Tracheal epithelial cell (primary cell): ENCODE results near the gene ATXN7. TPM values are rescaled to one million over a fixed set of nuclear protein-coding genes. Genes with fewer than 3 reads are reported as not detected.

Experiments used
- total RNA-seq: library from RNA; depleted of rRNA; stranded (reverse); fragments of >200 nt; gene quantifications from 2 replicates; pipeline ENCODE4 v1.2.1, GENCODE V29; 2014

The ATXN7 gene, protein sequence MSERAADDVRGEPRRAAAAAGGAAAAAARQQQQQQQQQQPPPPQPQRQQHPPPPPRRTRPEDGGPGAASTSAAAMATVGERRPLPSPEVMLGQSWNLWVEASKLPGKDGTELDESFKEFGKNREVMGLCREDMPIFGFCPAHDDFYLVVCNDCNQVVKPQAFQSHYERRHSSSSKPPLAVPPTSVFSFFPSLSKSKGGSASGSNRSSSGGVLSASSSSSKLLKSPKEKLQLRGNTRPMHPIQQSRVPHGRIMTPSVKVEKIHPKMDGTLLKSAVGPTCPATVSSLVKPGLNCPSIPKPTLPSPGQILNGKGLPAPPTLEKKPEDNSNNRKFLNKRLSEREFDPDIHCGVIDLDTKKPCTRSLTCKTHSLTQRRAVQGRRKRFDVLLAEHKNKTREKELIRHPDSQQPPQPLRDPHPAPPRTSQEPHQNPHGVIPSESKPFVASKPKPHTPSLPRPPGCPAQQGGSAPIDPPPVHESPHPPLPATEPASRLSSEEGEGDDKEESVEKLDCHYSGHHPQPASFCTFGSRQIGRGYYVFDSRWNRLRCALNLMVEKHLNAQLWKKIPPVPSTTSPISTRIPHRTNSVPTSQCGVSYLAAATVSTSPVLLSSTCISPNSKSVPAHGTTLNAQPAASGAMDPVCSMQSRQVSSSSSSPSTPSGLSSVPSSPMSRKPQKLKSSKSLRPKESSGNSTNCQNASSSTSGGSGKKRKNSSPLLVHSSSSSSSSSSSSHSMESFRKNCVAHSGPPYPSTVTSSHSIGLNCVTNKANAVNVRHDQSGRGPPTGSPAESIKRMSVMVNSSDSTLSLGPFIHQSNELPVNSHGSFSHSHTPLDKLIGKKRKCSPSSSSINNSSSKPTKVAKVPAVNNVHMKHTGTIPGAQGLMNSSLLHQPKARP
- 4.7 and 7.0 TPM in 2 replicates for total RNA-seq

DNA sequence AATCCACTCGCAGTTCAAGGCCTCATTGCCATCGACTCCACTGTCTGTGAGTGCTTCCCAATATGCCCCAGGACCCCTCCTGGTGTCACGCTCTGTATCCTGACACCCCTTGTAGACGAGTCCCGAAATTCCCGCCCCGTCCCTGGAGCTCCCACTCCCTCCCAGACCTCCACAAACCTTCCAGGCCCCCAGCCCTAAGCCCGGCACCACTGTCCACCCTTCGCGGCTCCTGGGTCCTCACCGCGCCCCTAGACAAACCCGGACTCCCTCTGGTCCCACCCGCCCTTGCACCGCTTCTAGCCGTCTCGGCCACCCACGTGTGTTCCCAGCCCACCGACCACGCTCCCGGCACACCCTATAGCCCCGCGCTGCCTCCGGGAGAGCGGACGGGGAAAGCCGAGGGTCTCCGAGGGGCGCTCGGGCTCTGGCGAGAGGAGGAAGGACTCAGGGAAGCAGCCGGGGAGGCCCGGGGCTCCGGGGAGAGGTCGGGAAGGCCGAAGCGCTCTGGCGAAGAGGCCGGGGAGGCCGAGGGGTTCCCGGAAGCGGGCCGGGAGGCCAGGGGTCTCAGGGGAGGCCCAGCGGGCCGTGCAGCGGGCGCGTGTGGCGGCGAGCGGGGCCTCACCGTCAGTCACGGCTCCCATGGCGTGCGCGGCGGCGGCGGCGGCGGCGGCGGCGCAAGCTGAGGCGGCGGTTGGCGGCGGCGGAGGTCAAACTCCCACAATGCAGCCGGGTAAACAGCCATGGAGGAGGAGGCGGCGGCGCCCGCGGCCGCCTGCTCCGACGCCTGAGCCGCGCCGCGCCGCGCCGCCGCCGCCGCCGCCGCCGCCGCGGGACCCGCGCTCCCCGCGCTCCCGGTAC lies at the start of gene ATXN7, which contains the start of gene THOC7:
ATXN7 (plus strand) TSS at position 718 of the 858 bp plus-strand sequence. CDS start 48,732 bp downstream, outside the sequence.
THOC7 (minus strand) TSS at position 656 of the 858 bp plus-strand sequence; CDS start at position 641, 15 bp downstream.

DNA sequence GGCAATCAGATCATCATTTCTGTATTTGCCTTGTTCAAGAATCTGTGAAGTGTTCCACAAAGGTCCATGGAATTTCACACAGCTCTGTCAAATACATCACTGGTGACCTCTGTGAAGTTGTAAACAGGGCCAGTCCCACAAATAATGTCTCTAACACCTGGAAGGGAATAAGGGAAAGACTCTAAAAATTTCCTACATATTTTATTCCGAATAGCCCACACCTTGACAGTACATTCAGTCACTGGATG lies 44.6 kb upstream of the ATXN7 start, which contains the start of gene C3orf49:
C3orf49 (plus strand) TSS at position 149 of the 248 bp plus-strand sequence. CDS start 173 bp downstream, outside the sequence.

DNA sequence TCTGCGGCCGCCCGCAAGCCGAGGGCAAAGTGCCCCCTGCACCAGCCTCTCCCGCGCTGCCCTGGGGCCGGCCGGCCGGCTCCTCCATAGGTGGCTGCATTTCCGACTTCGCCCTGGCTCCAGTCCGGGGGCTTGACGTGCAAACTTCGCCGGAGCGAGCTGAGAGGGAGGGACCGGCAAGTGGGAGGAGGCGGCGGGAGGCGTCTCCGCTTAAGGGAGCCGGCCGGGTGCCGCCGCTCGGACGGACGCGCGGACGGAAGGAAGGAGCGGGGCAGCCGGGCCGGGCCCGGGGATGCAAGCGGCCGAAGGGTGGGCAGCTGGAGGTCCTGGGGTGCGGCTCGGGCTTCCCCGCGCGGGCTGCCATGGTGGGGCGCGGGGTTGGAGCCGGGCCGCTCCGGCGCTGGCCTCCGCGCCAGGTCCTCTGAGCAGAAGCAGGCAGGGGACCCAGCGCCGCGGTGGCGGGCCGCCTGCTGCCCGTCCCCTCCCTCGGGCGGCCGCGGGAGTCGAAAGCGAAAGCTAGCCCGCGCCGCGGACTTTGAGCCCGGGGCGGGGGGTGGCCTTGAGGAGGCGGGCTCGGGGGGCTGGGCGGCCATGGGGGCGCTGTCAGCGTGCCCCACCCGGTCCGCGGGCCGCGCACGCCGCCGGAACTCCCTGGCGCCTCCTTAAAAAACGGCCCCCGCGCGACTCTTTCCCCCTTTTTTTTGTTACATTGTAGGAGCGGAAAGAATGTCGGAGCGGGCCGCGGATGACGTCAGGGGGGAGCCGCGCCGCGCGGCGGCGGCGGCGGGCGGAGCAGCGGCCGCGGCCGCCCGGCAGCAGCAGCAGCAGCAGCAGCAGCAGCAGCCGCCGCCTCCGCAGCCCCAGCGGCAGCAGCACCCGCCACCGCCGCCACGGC lies 48.5 kb downstream of the ATXN7 start, which contains the start of gene SCAANT1:
SCAANT1 (minus strand) TSS at position 511 of the 895 bp plus-strand sequence.

DNA sequence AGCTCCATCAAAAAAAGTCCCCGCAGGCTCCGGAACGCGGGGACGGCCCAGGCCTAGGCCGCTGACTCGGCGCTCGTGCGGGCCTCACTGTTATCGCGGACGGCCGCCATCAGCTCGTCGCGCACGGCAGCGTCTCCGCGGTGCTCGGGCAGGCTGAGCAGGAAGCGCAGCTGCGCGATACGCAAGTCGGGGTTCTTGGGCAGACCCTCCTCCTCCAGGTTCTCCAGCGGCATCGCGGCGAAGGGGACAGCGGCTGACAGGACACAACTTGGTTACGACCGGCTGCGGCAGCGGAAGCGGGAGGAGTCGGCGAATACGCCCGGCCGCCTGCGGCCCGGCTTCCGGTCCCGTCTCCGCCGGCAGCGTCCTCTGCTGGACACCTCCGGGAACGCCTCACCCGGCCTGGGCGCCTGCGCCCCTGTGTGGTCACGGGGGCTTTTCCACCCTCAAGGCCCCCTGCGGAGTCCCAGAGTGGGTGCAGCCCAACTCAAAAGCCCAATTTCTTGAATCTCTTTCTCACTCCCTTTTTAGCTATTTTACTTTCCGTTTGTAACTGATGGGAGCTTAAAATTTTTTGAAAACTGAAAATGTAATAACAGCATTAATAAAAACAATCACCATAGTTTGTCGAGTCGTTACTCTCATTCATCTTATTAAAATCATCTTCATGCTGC lies 159.7 kb downstream of the ATXN7 start, which contains the start of gene PSMD6:
PSMD6 (minus strand) TSS at position 308 of the 674 bp plus-strand sequence; CDS start at position 233, 75 bp downstream.

Other genes with a start within 250 kb of the ATXN7 start
- not detected in 2 replicates for gene SNTN, start 211.2 kb upstream of the ATXN7 start, total RNA-seq
- gene C3orf49, start 44.6 kb upstream of the ATXN7 start, total RNA-seq = not detected in 2 replicates
- 38.1 and 48.4 TPM in 2 replicates for gene THOC7, start 62 bp upstream of the ATXN7 start, total RNA-seq
- not detected in 2 replicates for gene SCAANT1, start 48.5 kb downstream of the ATXN7 start, total RNA-seq
- gene PSMD6, start 159.6 kb downstream of the ATXN7 start, total RNA-seq = 68.8 and 91.8 TPM in 2 replicates